H1 (cell line): ENCODE data around the gene ATP2B3.

Source experiments
- FOSL1 ChIP-seq: IDR thresholded peaks from 2 replicates; pipeline ENCODE4 v1.6.1; 2011; ENCODE audit warnings: mild to moderate bottlenecking, low read depth, low read length, moderate library complexity; ENCODE audit not compliant: insufficient read depth
- TF ChIP-seq, protein P1 (sequence below), 3 experiments: IDR thresholded peaks; 1 replicate in 2 of 3; 2 replicates in 1 of 3; pipeline versions ENCODE4 v1.5.1 to v1.6.1; 2011; ENCODE audit warnings: low read length in 3 of 3, mild to moderate bottlenecking in 3 of 3, inconsistent platforms in 2 of 3, low read depth in 1 of 3, moderate library complexity in 1 of 3; ENCODE audit not compliant: insufficient read depth in 1 of 3; ENCODE audit errors: control extremely low read depth in 1 of 3

DNA sequence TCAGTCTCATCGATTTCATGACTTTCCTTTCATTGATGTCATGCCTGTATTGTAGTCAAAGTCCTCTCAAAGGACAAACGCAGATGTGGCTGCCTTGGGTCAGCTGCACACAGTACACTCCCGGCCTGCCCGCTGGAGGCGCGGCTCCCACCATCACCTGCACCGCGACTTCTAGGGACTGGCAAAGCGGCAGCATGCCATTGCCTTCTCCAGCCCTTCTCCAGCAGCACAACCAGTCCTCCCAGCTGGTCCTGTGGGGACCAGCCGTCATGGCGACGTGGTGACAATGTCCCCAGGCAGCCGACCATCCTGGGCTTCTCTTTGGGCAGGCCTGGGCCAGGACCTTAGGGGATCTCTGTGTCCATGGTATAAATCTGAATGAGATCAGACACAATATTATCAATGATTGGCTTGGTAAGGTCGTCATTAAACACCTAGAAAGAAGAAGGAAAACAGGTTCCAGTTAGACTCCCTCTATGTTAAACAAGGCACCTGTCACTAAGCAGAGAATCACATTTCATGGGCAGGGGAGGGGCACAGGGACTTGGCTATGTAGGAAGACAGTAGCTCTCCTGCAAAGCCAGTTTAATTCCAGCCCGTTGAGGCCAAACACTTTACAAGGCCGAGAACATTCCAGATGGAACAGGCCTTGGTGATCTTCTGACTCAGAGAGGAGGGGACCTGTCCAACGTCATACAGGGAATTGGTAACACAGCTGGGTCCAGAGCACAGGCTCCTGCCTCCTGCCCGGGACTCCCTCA is 70.8 kb downstream of the ATP2B3 start:
- no peak for TF ChIP-seq FOSL1
- TF ChIP-seq, protein P1, sequence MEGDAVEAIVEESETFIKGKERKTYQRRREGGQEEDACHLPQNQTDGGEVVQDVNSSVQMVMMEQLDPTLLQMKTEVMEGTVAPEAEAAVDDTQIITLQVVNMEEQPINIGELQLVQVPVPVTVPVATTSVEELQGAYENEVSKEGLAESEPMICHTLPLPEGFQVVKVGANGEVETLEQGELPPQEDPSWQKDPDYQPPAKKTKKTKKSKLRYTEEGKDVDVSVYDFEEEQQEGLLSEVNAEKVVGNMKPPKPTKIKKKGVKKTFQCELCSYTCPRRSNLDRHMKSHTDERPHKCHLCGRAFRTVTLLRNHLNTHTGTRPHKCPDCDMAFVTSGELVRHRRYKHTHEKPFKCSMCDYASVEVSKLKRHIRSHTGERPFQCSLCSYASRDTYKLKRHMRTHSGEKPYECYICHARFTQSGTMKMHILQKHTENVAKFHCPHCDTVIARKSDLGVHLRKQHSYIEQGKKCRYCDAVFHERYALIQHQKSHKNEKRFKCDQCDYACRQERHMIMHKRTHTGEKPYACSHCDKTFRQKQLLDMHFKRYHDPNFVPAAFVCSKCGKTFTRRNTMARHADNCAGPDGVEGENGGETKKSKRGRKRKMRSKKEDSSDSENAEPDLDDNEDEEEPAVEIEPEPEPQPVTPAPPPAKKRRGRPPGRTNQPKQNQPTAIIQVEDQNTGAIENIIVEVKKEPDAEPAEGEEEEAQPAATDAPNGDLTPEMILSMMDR (IDR thresholded peaks at IDR 0.05; ENCODE audit: control extremely low read depth in 1 of 3, insufficient read depth in 1 of 3, low read depth in 1 of 3, low read length in 3 of 3) = no peak
